ENCODE results near the gene ITGA4. TPM values are rescaled to one million over a fixed set of nuclear protein-coding genes. Genes with fewer than 3 reads are reported as not detected.
"Not testable (repeated sequence)": the region's sequence is repeated elsewhere in the genome, so short reads cannot be mapped to it uniquely, and the experiment has no call there.

Gene ITGA4
- polyA plus RNA-seq, 1 donor, result 14.9 TPM

DNA sequence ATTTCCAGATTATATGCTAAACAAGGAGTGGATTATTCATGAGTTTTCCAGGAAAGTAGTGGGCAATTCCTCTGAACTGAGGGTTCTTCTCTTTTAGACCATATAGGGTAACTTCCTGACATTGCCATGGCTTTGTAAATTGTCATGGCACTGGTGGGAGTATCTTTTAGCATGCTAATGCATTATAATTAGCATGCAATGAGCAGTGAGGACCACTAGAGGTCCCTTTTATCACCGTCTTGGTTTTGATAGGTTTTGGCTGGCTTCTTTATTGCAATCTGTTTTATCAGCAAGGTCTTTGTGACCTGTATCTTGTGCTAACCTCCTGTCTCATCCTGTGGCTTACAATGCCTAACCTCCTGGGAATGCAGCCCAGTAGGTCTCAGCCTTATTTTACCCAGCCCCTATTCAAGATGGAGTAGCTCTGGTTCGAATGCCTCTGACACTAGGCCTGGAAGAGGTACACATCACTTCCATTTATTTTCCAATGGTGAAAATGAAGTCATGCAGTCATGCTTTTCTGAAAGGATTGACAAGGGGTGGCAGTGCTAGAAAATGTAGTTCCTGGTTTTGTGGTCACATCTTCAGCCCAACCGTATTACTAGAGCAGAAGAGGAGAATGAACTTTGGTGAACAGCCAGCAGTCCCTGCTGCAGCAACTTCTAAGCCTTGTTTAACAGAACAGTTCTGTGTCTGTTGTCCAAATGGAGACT is 26.6 kb upstream of the ITGA4 start:
- DNase-seq, result no peak
- no peaks in the 10 kb centered on the region for H3K36me3 ChIP-seq (ENCODE audit: control insufficient read depth, insufficient read depth, low read length)
- WGBS (ENCODE audit: insufficient coverage, low lambda C conversion rate), result no CpG with 5 or more reads among the region's 3 CpGs
- H3K4me3 ChIP-seq (ENCODE audit: low read length), result no peak overlapping the region
- no peaks in the 10 kb centered on the region for H3K4me1 ChIP-seq (ENCODE audit: control insufficient read depth, insufficient read depth, low read length)
- no peaks in the 10 kb centered on the region for H3K27me3 ChIP-seq (ENCODE audit: control insufficient read depth, insufficient read depth, low read length)
- H3K9me3 ChIP-seq (ENCODE audit: control insufficient read depth, low read depth, low read length), result no peaks in the 10 kb centered on the region
- H3K27ac ChIP-seq (ENCODE audit: low read length), result no peak overlapping the region

DNA sequence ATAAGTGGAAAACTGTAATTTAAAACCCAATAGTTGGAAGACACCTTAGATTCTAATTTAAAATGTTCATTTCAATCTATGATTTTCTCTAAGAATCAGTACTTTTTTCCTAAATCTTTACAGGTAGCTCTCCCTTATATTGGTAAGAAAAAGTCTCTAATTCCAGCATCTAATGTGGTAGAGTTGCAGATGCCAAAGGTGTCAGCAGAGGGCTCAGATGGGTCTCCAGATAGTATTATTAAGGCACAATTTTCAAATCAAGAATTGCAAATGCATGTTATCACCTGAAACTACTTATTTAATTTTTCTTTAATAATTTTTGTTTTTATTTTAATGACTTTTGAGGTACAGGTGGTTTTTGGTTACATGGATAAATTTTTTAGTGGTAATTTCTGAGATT is 25.5 kb upstream of the ITGA4 start:
- Histone ChIP-seq H3K27me3 (ENCODE audit: control insufficient read depth, insufficient read depth, low read length) (no peaks in the 10 kb centered on the region), H3K36me3 (ENCODE audit: control insufficient read depth, insufficient read depth, low read length) (no peaks in the 10 kb centered on the region), H3K4me3 (ENCODE audit: low read length) (no peak overlapping the region), H3K9me3 (ENCODE audit: control insufficient read depth, low read depth, low read length) (no peaks in the 10 kb centered on the region), H3K27ac (ENCODE audit: low read length) (no peak overlapping the region), H3K4me1 (ENCODE audit: control insufficient read depth, insufficient read depth, low read length) (no peaks in the 10 kb centered on the region)
- DNase-seq, result no peak

DNA sequence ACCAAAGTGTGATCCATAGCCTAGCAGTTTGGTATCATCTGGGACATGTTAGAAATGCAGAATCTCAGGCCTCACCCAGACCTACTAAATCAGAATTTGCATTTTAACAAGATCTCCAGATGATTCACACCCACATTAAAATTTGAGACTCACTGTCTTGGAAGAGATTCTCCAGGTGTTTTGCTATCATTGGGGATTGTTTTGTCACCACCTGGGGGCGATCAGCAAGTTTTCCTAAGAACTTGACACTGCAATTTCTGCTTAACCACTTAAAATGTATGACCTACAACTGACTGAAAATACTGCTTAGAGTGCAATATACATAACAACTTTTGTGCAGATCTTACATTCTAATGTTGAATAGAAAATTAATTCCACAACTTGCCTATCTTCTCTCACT is 18.9 kb upstream of the ITGA4 start:
- DNase-seq, result no peak
- no CpG with 5 or more reads among the region's 1 CpG for WGBS (ENCODE audit: insufficient coverage, low lambda C conversion rate)

DNA sequence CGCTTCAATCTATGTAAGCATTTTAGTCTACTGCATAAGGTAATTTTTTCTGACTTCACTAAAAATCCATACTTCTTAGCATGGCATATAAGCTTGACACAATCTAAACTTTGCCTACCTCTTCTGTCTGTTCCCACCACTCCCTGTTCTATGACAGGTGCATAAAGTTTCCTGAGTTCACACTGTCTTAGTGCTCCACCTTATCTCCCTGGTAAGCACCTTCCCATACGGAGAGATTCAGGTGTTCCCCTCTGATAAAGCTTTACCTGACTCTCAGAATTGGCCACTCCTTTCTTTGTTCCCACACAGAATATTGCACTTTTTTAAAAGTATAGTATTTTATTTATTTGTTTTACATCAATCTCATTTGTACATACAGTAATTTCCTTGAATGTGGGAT is 16.8 kb upstream of the ITGA4 start:
- Histone ChIP-seq H3K27me3 (ENCODE audit: control insufficient read depth, insufficient read depth, low read length) (no peaks in the 10 kb centered on the region), H3K9me3 (ENCODE audit: control insufficient read depth, low read depth, low read length) (no peaks in the 10 kb centered on the region), H3K4me3 (ENCODE audit: low read length) (no peak overlapping the region), H3K27ac (ENCODE audit: low read length) (no peak overlapping the region), H3K4me1 (ENCODE audit: control insufficient read depth, insufficient read depth, low read length) (no peaks in the 10 kb centered on the region), H3K36me3 (ENCODE audit: control insufficient read depth, insufficient read depth, low read length) (no peaks in the 10 kb centered on the region)
- 50% methylated on average over 2 of the region's 2 CpGs for WGBS (ENCODE audit: insufficient coverage, low lambda C conversion rate)
- peak in 1 of 2 donors; percentile 13 for DNase-seq

More for the DNA sequence above, 18.9 kb upstream of the ITGA4 start:
- no peak overlapping the region for H3K4me3 ChIP-seq (ENCODE audit: low read length)
- H3K4me1 ChIP-seq (ENCODE audit: control insufficient read depth, insufficient read depth, low read length), result no peaks in the 10 kb centered on the region
- no peaks in the 10 kb centered on the region for H3K27me3 ChIP-seq (ENCODE audit: control insufficient read depth, insufficient read depth, low read length)
- no peaks in the 10 kb centered on the region for H3K36me3 ChIP-seq (ENCODE audit: control insufficient read depth, insufficient read depth, low read length)
- H3K9me3 ChIP-seq (ENCODE audit: control insufficient read depth, low read depth, low read length), result no peaks in the 10 kb centered on the region
- H3K27ac ChIP-seq (ENCODE audit: low read length), result no peak overlapping the region

DNA sequence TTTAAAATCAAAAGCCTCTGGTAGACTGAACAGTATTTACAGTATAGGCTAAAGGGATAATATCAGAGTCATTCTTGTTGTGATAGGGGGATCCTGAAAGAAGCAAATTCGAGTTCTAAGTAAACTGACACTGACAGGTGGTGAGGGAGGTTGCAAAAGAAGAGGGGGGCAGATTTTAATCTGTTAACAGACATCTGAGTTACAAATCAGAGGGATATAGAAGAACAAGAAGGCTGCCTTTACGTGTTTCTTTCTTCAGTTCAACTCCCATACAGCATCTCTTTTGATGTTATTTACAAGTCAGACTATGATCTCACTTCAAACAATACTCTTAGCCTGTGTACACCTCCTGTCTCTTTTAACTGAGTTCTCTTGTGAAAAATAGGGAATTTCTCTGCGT is 16.3 kb upstream of the ITGA4 start:
- no peaks in the 10 kb centered on the region for H3K36me3 ChIP-seq (ENCODE audit: control insufficient read depth, insufficient read depth, low read length)
- H3K27ac ChIP-seq (ENCODE audit: low read length), result no peak overlapping the region
- DNase-seq, result no peak
- no peak overlapping the region for H3K4me3 ChIP-seq (ENCODE audit: low read length)
- 20% methylated on average over 2 of the region's 3 CpGs for WGBS (ENCODE audit: insufficient coverage, low lambda C conversion rate)
- no peaks in the 10 kb centered on the region for H3K4me1 ChIP-seq (ENCODE audit: control insufficient read depth, insufficient read depth, low read length)
- no peaks in the 10 kb centered on the region for H3K27me3 ChIP-seq (ENCODE audit: control insufficient read depth, insufficient read depth, low read length)
- no peaks in the 10 kb centered on the region for H3K9me3 ChIP-seq (ENCODE audit: control insufficient read depth, low read depth, low read length)

DNA sequence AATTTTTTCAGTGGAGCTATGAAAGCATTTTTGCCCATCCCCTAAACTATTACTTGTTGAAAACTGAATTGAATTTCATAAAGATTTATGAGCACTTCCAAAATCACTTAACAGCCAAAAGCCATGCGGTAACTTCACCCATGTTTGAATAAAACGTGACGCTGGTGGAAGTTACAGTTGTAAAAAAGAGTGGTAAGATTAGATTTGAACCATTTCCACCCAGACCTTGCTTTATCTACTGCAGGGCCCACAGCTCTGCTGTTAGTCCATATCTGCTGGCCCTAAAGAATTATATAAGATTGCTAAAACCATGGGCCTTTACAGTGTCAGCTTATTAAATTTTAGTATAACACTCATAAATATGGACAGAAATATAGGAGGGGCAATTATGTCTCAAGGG is 15.5 kb upstream of the ITGA4 start:
- Histone ChIP-seq H3K4me1 (ENCODE audit: control insufficient read depth, insufficient read depth, low read length) (no peaks in the 10 kb centered on the region), H3K36me3 (ENCODE audit: control insufficient read depth, insufficient read depth, low read length) (no peaks in the 10 kb centered on the region), H3K27ac (ENCODE audit: low read length) (no peak overlapping the region), H3K27me3 (ENCODE audit: control insufficient read depth, insufficient read depth, low read length) (no peaks in the 10 kb centered on the region), H3K4me3 (ENCODE audit: low read length) (no peak overlapping the region), H3K9me3 (ENCODE audit: control insufficient read depth, low read depth, low read length) (no peaks in the 10 kb centered on the region)
- no peak for DNase-seq
- WGBS (ENCODE audit: insufficient coverage, low lambda C conversion rate), result no CpG with 5 or more reads among the region's 3 CpGs

DNA sequence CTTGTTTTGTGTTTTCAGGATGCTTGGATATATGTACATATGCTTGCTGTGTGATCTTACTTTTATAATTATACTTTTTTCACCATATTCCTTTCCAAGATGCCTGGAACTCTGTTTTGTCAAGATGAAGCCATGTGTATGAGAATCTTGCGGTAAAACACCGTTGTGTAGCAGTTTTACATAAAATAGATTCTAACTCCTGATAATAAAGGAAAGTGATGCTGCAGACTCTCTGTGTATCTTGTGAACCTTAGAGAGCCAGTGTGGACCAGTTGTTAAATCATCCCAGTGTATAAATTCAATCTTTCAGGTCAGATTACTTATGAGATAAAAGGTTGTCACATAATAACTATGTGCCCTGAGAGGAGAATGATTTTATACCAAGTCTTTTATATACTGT is 12.5 kb upstream of the ITGA4 start:
- Histone ChIP-seq H3K27ac (ENCODE audit: low read length) (no peak overlapping the region), H3K4me3 (ENCODE audit: low read length) (no peak overlapping the region), H3K9me3 (ENCODE audit: control insufficient read depth, low read depth, low read length) (no peaks in the 10 kb centered on the region), H3K36me3 (ENCODE audit: control insufficient read depth, insufficient read depth, low read length) (no peaks in the 10 kb centered on the region), H3K4me1 (ENCODE audit: control insufficient read depth, insufficient read depth, low read length) (no peaks in the 10 kb centered on the region), H3K27me3 (ENCODE audit: control insufficient read depth, insufficient read depth, low read length) (no peaks in the 10 kb centered on the region)
- no peak for DNase-seq
- WGBS (ENCODE audit: insufficient coverage, low lambda C conversion rate), result 100% methylated on average over 2 of the region's 2 CpGs

DNA sequence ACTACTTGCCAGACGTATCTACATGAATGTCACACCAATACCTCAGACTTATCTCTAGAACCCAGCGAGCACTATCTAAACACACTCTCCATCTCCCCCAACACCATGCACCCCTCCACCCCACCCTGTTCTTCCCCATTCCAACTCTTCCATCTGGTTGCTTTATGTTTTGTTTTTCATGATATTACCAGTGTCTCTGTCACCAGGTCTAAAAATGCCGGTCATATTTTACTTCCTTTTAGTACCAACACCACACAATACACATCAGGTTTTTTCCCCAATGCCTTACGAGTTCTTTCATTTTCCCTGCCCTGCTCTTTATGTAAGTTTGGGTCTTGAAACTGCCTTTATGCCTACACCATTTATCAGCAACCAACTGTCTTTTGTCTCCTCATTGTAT is 10.2 kb upstream of the ITGA4 start:
- H3K36me3 ChIP-seq (ENCODE audit: control insufficient read depth, insufficient read depth, low read length), result no peaks in the 10 kb centered on the region
- no peak for DNase-seq
- H3K27ac ChIP-seq (ENCODE audit: low read length), result no peak overlapping the region
- no peak overlapping the region for H3K4me3 ChIP-seq (ENCODE audit: low read length)
- no peaks in the 10 kb centered on the region for H3K4me1 ChIP-seq (ENCODE audit: control insufficient read depth, insufficient read depth, low read length)
- no peaks in the 10 kb centered on the region for H3K27me3 ChIP-seq (ENCODE audit: control insufficient read depth, insufficient read depth, low read length)
- WGBS (ENCODE audit: insufficient coverage, low lambda C conversion rate), result 88% methylated on average over 4 of the region's 4 CpGs
- no peaks in the 10 kb centered on the region for H3K9me3 ChIP-seq (ENCODE audit: control insufficient read depth, low read depth, low read length)

DNA sequence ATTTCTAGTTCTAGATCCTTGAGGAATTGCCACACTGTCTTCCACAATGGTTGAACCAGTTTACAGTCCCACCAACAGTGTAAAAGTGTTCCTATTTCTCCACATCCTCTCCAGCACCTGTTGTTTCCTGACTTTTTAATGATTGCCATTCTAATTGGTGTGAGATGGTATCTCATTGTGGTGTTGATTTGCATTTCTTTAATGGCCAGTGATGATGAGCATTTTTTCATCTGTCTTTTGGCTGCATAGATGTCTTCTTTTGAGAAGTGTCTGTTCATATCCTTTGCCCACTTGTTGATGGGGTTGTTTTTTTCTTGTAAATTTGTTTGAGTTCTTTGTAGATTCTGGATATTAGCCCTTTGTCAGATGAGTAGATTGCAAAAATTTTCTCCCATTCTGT is 7.9 kb upstream of the ITGA4 start:
- H3K27ac ChIP-seq (ENCODE audit: low read length); H3K27me3 ChIP-seq (ENCODE audit: control insufficient read depth, insufficient read depth, low read length); H3K36me3 ChIP-seq (ENCODE audit: control insufficient read depth, insufficient read depth, low read length); DNase-seq; H3K4me1 ChIP-seq (ENCODE audit: control insufficient read depth, insufficient read depth, low read length); H3K9me3 ChIP-seq (ENCODE audit: control insufficient read depth, low read depth, low read length); H3K4me3 ChIP-seq (ENCODE audit: low read length): not testable (repeated sequence)

DNA sequence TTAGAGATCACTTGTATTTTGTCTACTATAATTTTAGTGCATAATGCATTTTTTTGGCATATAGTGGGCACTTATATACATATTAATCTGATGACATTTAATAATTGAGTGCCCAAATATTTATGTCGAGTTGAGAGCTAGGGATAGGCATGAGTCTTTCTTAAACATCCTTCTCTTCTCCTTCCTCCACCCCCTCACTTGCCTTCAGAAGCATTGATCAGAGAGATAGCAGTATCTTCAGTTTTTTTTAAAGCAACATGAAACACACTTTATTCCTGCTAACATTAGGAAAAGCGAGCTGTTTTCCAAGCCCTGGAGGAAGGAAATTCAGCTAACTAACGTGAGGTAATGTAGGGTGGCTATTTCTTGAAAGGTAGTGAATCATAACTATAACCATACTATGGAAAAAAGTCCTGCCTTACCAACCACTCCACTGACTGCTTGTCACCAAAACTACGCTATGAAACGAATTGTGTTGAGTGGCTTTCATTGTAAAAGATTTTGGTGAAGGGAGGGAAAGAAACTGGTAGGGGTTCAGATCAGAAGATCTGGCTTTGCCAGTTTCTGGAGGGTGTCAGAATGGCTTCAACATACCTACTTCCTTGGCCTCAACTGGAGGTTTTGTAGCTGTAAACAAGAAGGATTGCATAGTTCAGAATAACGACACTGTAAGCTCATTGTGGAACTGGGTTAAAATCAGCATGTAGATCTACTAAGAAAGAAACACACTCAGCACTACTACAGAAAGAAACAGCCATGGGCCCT is 2.3 kb upstream of the ITGA4 start:
- no peak overlapping the region for H3K4me3 ChIP-seq (ENCODE audit: low read length)
- no peak overlapping the region for H3K27ac ChIP-seq (ENCODE audit: low read length)
- H3K4me1 ChIP-seq (ENCODE audit: control insufficient read depth, insufficient read depth, low read length), result peaks cover 12% of the 10 kb centered on the region
- no peaks in the 10 kb centered on the region for H3K36me3 ChIP-seq (ENCODE audit: control insufficient read depth, insufficient read depth, low read length)
- WGBS (ENCODE audit: insufficient coverage, low lambda C conversion rate), result 83% methylated on average over 1 of the region's 6 CpGs
- H3K9me3 ChIP-seq (ENCODE audit: control insufficient read depth, low read depth, low read length), result peaks cover 2% of the 10 kb centered on the region
- no peak for DNase-seq
- peaks cover 37% of the 10 kb centered on the region for H3K27me3 ChIP-seq (ENCODE audit: control insufficient read depth, insufficient read depth, low read length)

DNA sequence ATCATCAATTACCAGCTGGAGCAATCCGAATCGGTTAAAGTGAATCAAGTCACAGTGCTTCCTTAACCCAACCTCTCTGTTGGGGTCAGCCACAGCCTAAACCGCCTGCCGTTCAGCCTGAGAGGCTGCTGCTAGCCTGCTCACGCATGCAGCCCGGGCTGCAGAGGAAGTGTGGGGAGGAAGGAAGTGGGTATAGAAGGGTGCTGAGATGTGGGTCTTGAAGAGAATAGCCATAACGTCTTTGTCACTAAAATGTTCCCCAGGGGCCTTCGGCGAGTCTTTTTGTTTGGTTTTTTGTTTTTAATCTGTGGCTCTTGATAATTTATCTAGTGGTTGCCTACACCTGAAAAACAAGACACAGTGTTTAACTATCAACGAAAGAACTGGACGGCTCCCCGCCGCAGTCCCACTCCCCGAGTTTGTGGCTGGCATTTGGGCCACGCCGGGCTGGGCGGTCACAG is 496 bp upstream of the ITGA4 start:
- no CpG with 5 or more reads among the region's 17 CpGs for WGBS (ENCODE audit: insufficient coverage, low lambda C conversion rate)
- Histone ChIP-seq H3K27ac (ENCODE audit: low read length) (peak overlapping the region; percentile 39), H3K9me3 (ENCODE audit: control insufficient read depth, low read depth, low read length) (peaks cover 2% of the 10 kb centered on the region), H3K27me3 (ENCODE audit: control insufficient read depth, insufficient read depth, low read length) (peaks cover 39% of the 10 kb centered on the region), H3K36me3 (ENCODE audit: control insufficient read depth, insufficient read depth, low read length) (no peaks in the 10 kb centered on the region), H3K4me1 (ENCODE audit: control insufficient read depth, insufficient read depth, low read length) (peaks cover 12% of the 10 kb centered on the region), H3K4me3 (ENCODE audit: low read length) (peak overlapping the region; percentile 46)
- peak; percentile 11 to 25 for DNase-seq

Measured in large intestine (tissue), 3 donors.